GM12878 (cell line): ENCODE measurements around the gene COA1. TPM values are rescaled to one million over a fixed set of nuclear protein-coding genes. Genes with fewer than 3 reads are reported as not detected.

Experiments used
- ATAC-seq: fragments of 200-7000 bp; cut with Tn5 transposase; 3 replicates; pipeline ENCODE4 v1.9.1; 2020; ENCODE audit warnings: mild to moderate bottlenecking, moderate library complexity
- BruUV-seq: library from RNA; stranded (reverse); fragments of 400-500 nt; replicated peaks from 2 replicates; lab custom pipeline; 2021; lab: Mats Ljungman, UMichigan
- CTCF ChIA-PET: fragments of 300-600 bp; sonication (Branson Sonifier 250); formaldehyde crosslinking; extraction: SDS; loops from one replicate; lab custom pipeline; 2021; ENCODE audit warnings: inconsistent platforms; lab: Yijun Ruan, JAX
- POLR2A ChIA-PET: fragments of 350-600 bp; formaldehyde crosslinking; extraction: SDS; loops from one replicate; lab custom pipeline; 2021; ENCODE audit warnings: inconsistent platforms; lab: Charles Lee
- RAD21 ChIA-PET: fragments of 300-600 bp; sonication (Branson Sonifier 250); formaldehyde crosslinking; loops from one replicate; lab custom pipeline; 2023; ENCODE audit warnings: antibody characterized with exemption; ENCODE audit not compliant: unreplicated experiment; lab: Charles Lee
- SMC1A ChIA-PET: fragments of 300-600 bp; sonication (Branson Sonifier 250); formaldehyde crosslinking; loops from one replicate; lab custom pipeline; 2023; ENCODE audit not compliant: unreplicated experiment, uncharacterized antibody; lab: Charles Lee
- DNase-seq: peaks from one replicate; pipeline ENCODE4 v3.0.0-alpha.2; 2011; ENCODE audit warnings: low read depth, low spot score
- FAIRE-seq: peaks from 3 replicates; lab custom pipeline; 2011; peaks lifted over from hg19 to GRCh38; lab: Jason Lieb, UNC
- H2AFZ ChIP-seq: 2 replicates; pipeline ENCODE4 v1.6.0; 2011; ENCODE audit warnings: low read depth, low read length, control low read depth; ENCODE audit not compliant: control insufficient read depth
- H3K27ac ChIP-seq: 2 replicates; pipeline ENCODE4 v1.5.1; 2011; ENCODE audit warnings: control low read depth; ENCODE audit not compliant: control insufficient read depth, insufficient read depth
- H3K27me3 ChIP-seq, 2 experiments: replicated peaks in 1 of 2; 2 replicates each; pipeline versions ENCODE4 v1.6.0 to v1.6.1; 2011; ENCODE audit warnings: low read length in 1 of 2; ENCODE audit not compliant: control insufficient read depth in 2 of 2, insufficient read depth in 2 of 2
- H3K36me3 ChIP-seq, 2 experiments: 2 replicates each; pipeline ENCODE4 v1.5.1; 2011; ENCODE audit warnings: low read length in 1 of 2; ENCODE audit not compliant: control insufficient read depth in 2 of 2, insufficient read depth in 2 of 2
- H3K4me1 ChIP-seq: 2 replicates; pipeline ENCODE4 v1.6.1; 2011; ENCODE audit warnings: mild to moderate bottlenecking, low read length, moderate library complexity, mixed read lengths; ENCODE audit not compliant: control insufficient read depth, insufficient read depth
- H3K4me2 ChIP-seq: 2 replicates; pipeline ENCODE4 v1.6.0; 2011; ENCODE audit warnings: control low read depth; ENCODE audit not compliant: control insufficient read depth, insufficient read depth
- H3K4me3 ChIP-seq: fragments of 200-600 bp; sonication (generic); 2 replicates; pipeline ENCODE4 v1.5.1; 2016
- H3K79me2 ChIP-seq: 2 replicates; pipeline ENCODE4 v1.6.0; 2011; ENCODE audit warnings: low read length; ENCODE audit not compliant: control insufficient read depth, insufficient read depth
- H3K9ac ChIP-seq: 2 replicates; pipeline ENCODE4 v1.8.0; 2011; ENCODE audit warnings: low read length, control low read depth, mixed read lengths; ENCODE audit not compliant: control insufficient read depth, insufficient read depth
- H3K9me3 ChIP-seq: replicated peaks from 3 replicates; pipeline ENCODE4 v1.5.1; 2011; ENCODE audit warnings: mild to moderate bottlenecking, low read length; ENCODE audit not compliant: control insufficient read depth, insufficient read depth
- H4K20me1 ChIP-seq: 2 replicates; pipeline ENCODE4 v1.6.0; 2011; ENCODE audit not compliant: control insufficient read depth, insufficient read depth
- CEBPB ChIP-seq, 2 experiments: fragments of 150-350 bp in 1 of 2; IDR thresholded peaks; 2 replicates each; pipeline ENCODE4 v1.6.1; 2012 to 2014; ENCODE audit warnings: low read depth in 2 of 2, low read length in 2 of 2, borderline replicate concordance in 1 of 2, inconsistent platforms in 1 of 2
- MYB ChIP-seq: fragments of 150-350 bp; IDR thresholded peaks from 2 replicates; pipeline ENCODE4 v1.6.1; 2014; ENCODE audit warnings: mild to moderate bottlenecking, low read depth, low read length, borderline replicate concordance
- NRF1 ChIP-seq: conservative IDR thresholded peaks from 2 replicates; pipeline ENCODE4 v1.6.1; 2011; ENCODE audit warnings: mild to moderate bottlenecking, low read depth, low read length, improper control_type of control experiment
- RUNX3 ChIP-seq: IDR thresholded peaks from 2 replicates; pipeline ENCODE4 v1.6.1; 2012; ENCODE audit warnings: low read length, inconsistent platforms
- WGBS: methylation state at CpG from one replicate; pipeline ENCODE4 v1.1.6; 2016; ENCODE audit warnings: low lambda C conversion rate; ENCODE audit not compliant: insufficient replicate concordance, insufficient coverage; ENCODE audit errors: missing lambda C conversion rate; 5-methylcytosine and 5-hydroxymethylcytosine counted together
- in situ Hi-C: fragments of 300-500 bp; cut with MboI; formaldehyde crosslinking; loops from 9 replicates; pipeline ENCODE4 v1.14.3; 2018; ENCODE audit warnings: mixed read lengths
- intact Hi-C: fragments of 100-400 bp; cut with micrococcal nuclease; formaldehyde crosslinking; loops from one replicate; pipeline ENCODE4 v1.14.2; 2022; ENCODE audit not compliant: unreplicated experiment
- polyA plus RNA-seq, 11 experiments: library from polyadenylated mRNA; depleted of rRNA in 4 of 11; unstranded in 6 of 11; stranded (reverse) in 5 of 11; fragments of >200 nt; fragmentation: Nextera tagmentation in 4 of 11; fragmentation: Illumina TruSeq in 1 of 11; extraction: Ambion mirVana in 4 of 11; extraction: Trizol in 1 of 11; gene quantifications; 1 replicate in 1 of 11; 2 replicates in 10 of 11; pipeline versions ENCODE4 v1.2.1 to v1.2.3, GENCODE V29; 2011 to 2016; ENCODE audit warnings: inconsistent platforms in 2 of 11, missing spikeins in 2 of 11, low read depth in 1 of 11
- total RNA-seq, 4 experiments: library from RNA; depleted of rRNA in 3 of 4; stranded (reverse); fragments of >200 nt in 3 of 4; fragmentation: Illumina TruSeq in 1 of 4; extraction: Trizol in 1 of 4; gene quantifications; 2 replicates each; pipeline versions ENCODE4 v1.2.1 to v1.2.3, GENCODE V29; 2013 to 2021

The COA1 gene
- total and polyA plus RNA-seq, 10 of the 15 experiments (the other 5 are each of a cell fraction or from before 2014, with no cell fraction given), result 83.1 to 258 (median 111) TPM

- Histone ChIP-seq H3K4me1 (peaks cover 10% of the 10 kb centered on the region; the same call in 1 of the 2 replicates), H3K9me3 (no peaks in the 10 kb centered on the region), H3K9ac (no peak overlapping the region), H3K36me3 (peaks cover 10 to 39% of the 10 kb centered on the region in 2 experiments), H2AFZ (no peak overlapping the region), H3K4me3 (no peak overlapping the region), H3K27me3 (no peaks in the 10 kb centered on the region), H3K27ac (0 out of 2 replicates have a peak overlapping the region, but pooled peaks have one; percentile 21), H4K20me1 (no peaks in the 10 kb centered on the region), H3K79me2 (peaks cover 7% of the 10 kb centered on the region), H3K4me2 (no peak overlapping the region)
- ChIA-PET CTCF (interaction anchor here (1.1 to 2.0 kb wide), 3 partner anchors 14 to 53 kb away, joined by 3 to 7 read pairs (median 3); partner anchors contain the start of gene STK17A), POLR2A (interaction anchor here (1.4 to 1.6 kb wide), 2 partner anchors 25 to 49 kb away, joined by 3 to 4 read pairs; partner anchors contain the start of gene STK17A), SMC1A (interaction anchor here (1.0 to 10.9 kb wide), 3 partner anchors 13 to 207 kb away, joined by 3 to 146 read pairs (median 7); partner anchors contain the start of gene STK17A), RAD21 (interaction anchor here (4.5 kb wide), 1 partner anchor 49 kb away, joined by 23 read pairs; the partner anchor contains the start of gene STK17A)
- peak; percentile 5; the same call in 1 of the 2 replicates for TF ChIP-seq RUNX3
- no peak for TF ChIP-seq MYB
- no peak for FAIRE-seq
- intact Hi-C loops (no loop called here), in situ Hi-C loops (no loop called here)
- 48% methylated on average over 2 of the region's 2 CpGs for WGBS
- BruUV-seq, result no TSS peak
- DNase-seq, result no peak
- peak; percentile 41 for ATAC-seq
These were observed 97.8 kb downstream of the COA1 start for GRCh38 chr7:43631559-43631958.

GRCh38 chr7:43630482-43630881, 98.8 kb downstream of the COA1 start:
- FAIRE-seq (no peak), DNase-seq (no peak), ATAC-seq (no peak)
- no TSS peak for BruUV-seq
- H2AFZ ChIP-seq, result no peak overlapping the region
- no peaks in the 10 kb centered on the region for H3K9me3 ChIP-seq
- no peak overlapping the region for H3K4me3 ChIP-seq
- 90% methylated on average over 3 of the region's 3 CpGs for WGBS
- H3K9ac ChIP-seq, result no peak overlapping the region
- ChIA-PET CTCF (interaction anchor here (1.4 to 2.3 kb wide), 2 partner anchors 48 to 70 kb away, joined by 5 to 7 read pairs; partner anchors contain the start of gene STK17A), SMC1A (interaction anchor here (1.2 to 10.9 kb wide), 5 partner anchors 10 to 70 kb away, joined by 5 to 146 read pairs (median 7); partner anchors contain the start of gene STK17A), RAD21 (interaction anchor here (1.4 to 4.5 kb wide), 2 partner anchors 48 to 69 kb away, joined by 3 to 23 read pairs; partner anchors contain the start of gene STK17A), POLR2A (interaction anchor here (1.0 to 1.6 kb wide), 2 partner anchors 8 to 24 kb away, joined by 4 to 6 read pairs; no protein-coding TSS in a partner anchor)
- H3K79me2 ChIP-seq, result peaks cover 14% of the 10 kb centered on the region
- peaks cover 8 to 31% of the 10 kb centered on the region in 2 experiments for H3K36me3 ChIP-seq
- peak in 1 of 2 experiments; percentile 18; a peak in 1 of 4 replicates for TF ChIP-seq CEBPB (IDR thresholded peaks at IDR 0.05; ENCODE audit: borderline replicate concordance in 1 of 2, low read depth in 2 of 2, low read length in 2 of 2)
- TF ChIP-seq NRF1, result no peak
- in situ Hi-C loops (no loop called here), intact Hi-C loops (no loop called here)
- no peak overlapping the region for H3K27ac ChIP-seq
- peaks cover 11% of the 10 kb centered on the region; the same call in 1 of the 2 replicates for H3K4me1 ChIP-seq
- H3K27me3 ChIP-seq, result no peaks in the 10 kb centered on the region
- no peaks in the 10 kb centered on the region; the same call in 1 of the 2 replicates for H4K20me1 ChIP-seq
- no peak overlapping the region for H3K4me2 ChIP-seq
